GM23248 (cell line): ENCODE measurements around the gene CCDC107.

Experiments used
- EZH2 ChIP-seq: fragments of 200-600 bp; sonication (generic); IDR thresholded peaks from 2 replicates; pipeline ENCODE4 v1.6.1; 2018; ENCODE audit warnings: antibody characterized with exemption, mild to moderate bottlenecking; ENCODE audit not compliant: insufficient read depth, poor library complexity, severe bottlenecking
- EZH2phosphoT487 ChIP-seq: fragments of 200-600 bp; sonication (generic); IDR thresholded peaks from 2 replicates; pipeline ENCODE4 v1.6.1; 2018; ENCODE audit warnings: antibody characterized with exemption, moderate library complexity, mild to moderate bottlenecking, low read depth; ENCODE audit not compliant: insufficient read depth

GRCh38 chr9:35697486-35697885 lies 39.4 kb downstream of the CCDC107 start:
- TF ChIP-seq EZH2phosphoT487 (no peak), EZH2 (no peak)
